ENCODE results near the gene CSMD2.

CSMD2 gene

DNA sequence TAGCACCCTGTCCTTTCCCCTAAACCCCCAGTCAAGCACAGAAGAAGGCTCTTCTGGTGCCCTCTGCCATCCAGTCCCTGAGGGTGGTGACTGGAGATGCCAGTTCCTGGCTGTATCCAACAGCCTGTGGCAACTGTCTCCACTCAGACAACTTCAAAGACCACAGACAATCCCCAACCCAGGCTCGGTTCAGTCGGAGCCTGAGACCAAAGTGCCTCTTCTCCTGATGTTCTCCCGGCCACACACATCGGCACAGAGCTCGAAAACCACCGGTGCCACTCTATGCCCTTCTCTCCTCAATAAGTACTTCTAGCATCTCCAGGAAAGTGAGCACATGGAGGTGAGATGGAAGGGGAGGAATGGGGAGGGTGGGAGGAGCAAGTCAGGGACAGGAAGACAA, 340.7 kb downstream of the CSMD2 start (continued):
- TF ChIP-seq, protein P1, sequence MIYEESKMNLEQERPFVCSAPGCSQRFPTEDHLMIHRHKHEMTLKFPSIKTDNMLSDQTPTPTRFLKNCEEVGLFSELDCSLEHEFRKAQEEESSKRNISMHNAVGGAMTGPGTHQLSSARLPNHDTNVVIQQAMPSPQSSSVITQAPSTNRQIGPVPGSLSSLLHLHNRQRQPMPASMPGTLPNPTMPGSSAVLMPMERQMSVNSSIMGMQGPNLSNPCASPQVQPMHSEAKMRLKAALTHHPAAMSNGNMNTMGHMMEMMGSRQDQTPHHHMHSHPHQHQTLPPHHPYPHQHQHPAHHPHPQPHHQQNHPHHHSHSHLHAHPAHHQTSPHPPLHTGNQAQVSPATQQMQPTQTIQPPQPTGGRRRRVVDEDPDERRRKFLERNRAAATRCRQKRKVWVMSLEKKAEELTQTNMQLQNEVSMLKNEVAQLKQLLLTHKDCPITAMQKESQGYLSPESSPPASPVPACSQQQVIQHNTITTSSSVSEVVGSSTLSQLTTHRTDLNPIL (CRISPR knock-in tag; IDR thresholded peaks at IDR 0.05; ENCODE audit: low read depth), result no peak
- no peak for TF ChIP-seq RARB (CRISPR knock-in tag; IDR thresholded peaks at IDR 0.05)
- TF ChIP-seq GLIS3 (CRISPR knock-in tag; IDR thresholded peaks at IDR 0.05), result no peak
- no peak for TF ChIP-seq ZNF565 (CRISPR knock-in tag; conservative IDR thresholded peaks at IDR 0.05; ENCODE audit: low read depth)

GRCh38 chr1:33823830-33824229, 341.2 kb downstream of the CSMD2 start:
- TF ChIP-seq ZC3H10 (CRISPR knock-in tag; IDR thresholded peaks at IDR 0.05) (no peak), ZNF8 (CRISPR knock-in tag; IDR thresholded peaks at IDR 0.05) (no peak), ISL1 (CRISPR knock-in tag; IDR thresholded peaks at IDR 0.05) (no peak), RARB (CRISPR knock-in tag; IDR thresholded peaks at IDR 0.05) (no peak), PPARA (CRISPR knock-in tag; IDR thresholded peaks at IDR 0.05; ENCODE audit: borderline replicate concordance) (no peak), OSR1 (CRISPR knock-in tag; IDR thresholded peaks at IDR 0.05) (no peak), CSDC2 (CRISPR knock-in tag; IDR thresholded peaks at IDR 0.05) (no peak), POU6F1 (CRISPR knock-in tag; IDR thresholded peaks at IDR 0.05; ENCODE audit: borderline replicate concordance, low read depth) (no peak)
- TF ChIP-seq, protein P2, sequence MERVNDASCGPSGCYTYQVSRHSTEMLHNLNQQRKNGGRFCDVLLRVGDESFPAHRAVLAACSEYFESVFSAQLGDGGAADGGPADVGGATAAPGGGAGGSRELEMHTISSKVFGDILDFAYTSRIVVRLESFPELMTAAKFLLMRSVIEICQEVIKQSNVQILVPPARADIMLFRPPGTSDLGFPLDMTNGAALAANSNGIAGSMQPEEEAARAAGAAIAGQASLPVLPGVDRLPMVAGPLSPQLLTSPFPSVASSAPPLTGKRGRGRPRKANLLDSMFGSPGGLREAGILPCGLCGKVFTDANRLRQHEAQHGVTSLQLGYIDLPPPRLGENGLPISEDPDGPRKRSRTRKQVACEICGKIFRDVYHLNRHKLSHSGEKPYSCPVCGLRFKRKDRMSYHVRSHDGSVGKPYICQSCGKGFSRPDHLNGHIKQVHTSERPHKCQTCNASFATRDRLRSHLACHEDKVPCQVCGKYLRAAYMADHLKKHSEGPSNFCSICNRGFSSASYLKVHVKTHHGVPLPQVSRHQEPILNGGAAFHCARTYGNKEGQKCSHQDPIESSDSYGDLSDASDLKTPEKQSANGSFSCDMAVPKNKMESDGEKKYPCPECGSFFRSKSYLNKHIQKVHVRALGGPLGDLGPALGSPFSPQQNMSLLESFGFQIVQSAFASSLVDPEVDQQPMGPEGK (CRISPR knock-in tag; IDR thresholded peaks at IDR 0.05; ENCODE audit: borderline replicate concordance), result no peak
- TF ChIP-seq, protein P1 (CRISPR knock-in tag; IDR thresholded peaks at IDR 0.05; ENCODE audit: low read depth), result no peak
- TF ChIP-seq, protein P3, sequence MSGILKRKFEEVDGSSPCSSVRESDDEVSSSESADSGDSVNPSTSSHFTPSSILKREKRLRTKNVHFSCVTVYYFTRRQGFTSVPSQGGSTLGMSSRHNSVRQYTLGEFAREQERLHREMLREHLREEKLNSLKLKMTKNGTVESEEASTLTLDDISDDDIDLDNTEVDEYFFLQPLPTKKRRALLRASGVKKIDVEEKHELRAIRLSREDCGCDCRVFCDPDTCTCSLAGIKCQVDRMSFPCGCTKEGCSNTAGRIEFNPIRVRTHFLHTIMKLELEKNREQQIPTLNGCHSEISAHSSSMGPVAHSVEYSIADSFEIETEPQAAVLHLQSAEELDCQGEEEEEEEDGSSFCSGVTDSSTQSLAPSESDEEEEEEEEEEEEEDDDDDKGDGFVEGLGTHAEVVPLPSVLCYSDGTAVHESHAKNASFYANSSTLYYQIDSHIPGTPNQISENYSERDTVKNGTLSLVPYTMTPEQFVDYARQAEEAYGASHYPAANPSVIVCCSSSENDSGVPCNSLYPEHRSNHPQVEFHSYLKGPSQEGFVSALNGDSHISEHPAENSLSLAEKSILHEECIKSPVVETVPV (CRISPR knock-in tag; IDR thresholded peaks at IDR 0.05), result no peak
- ATAC-seq, result no peak

GRCh38 chr1:33823401-33823800, 341.6 kb downstream of the CSMD2 start:
- ATAC-seq, result no peak
- no peak for TF ChIP-seq TOX (CRISPR knock-in tag; IDR thresholded peaks at IDR 0.05; ENCODE audit: borderline replicate concordance)
- no peak for TF ChIP-seq ARNTL (CRISPR knock-in tag; IDR thresholded peaks at IDR 0.05; ENCODE audit: borderline replicate concordance, low read depth)
- TF ChIP-seq ISL1 (CRISPR knock-in tag; IDR thresholded peaks at IDR 0.05), result no peak
- TF ChIP-seq, protein P4, sequence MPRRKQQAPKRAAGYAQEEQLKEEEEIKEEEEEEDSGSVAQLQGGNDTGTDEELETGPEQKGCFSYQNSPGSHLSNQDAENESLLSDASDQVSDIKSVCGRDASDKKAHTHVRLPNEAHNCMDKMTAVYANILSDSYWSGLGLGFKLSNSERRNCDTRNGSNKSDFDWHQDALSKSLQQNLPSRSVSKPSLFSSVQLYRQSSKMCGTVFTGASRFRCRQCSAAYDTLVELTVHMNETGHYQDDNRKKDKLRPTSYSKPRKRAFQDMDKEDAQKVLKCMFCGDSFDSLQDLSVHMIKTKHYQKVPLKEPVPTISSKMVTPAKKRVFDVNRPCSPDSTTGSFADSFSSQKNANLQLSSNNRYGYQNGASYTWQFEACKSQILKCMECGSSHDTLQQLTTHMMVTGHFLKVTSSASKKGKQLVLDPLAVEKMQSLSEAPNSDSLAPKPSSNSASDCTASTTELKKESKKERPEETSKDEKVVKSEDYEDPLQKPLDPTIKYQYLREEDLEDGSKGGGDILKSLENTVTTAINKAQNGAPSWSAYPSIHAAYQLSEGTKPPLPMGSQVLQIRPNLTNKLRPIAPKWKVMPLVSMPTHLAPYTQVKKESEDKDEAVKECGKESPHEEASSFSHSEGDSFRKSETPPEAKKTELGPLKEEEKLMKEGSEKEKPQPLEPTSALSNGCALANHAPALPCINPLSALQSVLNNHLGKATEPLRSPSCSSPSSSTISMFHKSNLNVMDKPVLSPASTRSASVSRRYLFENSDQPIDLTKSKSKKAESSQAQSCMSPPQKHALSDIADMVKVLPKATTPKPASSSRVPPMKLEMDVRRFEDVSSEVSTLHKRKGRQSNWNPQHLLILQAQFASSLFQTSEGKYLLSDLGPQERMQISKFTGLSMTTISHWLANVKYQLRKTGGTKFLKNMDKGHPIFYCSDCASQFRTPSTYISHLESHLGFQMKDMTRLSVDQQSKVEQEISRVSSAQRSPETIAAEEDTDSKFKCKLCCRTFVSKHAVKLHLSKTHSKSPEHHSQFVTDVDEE (CRISPR knock-in tag; IDR thresholded peaks at IDR 0.05), result no peak
- TF ChIP-seq ZFP3 (CRISPR knock-in tag; IDR thresholded peaks at IDR 0.05), result no peak
- TF ChIP-seq ZNF8 (CRISPR knock-in tag; IDR thresholded peaks at IDR 0.05), result no peak
- no peak for TF ChIP-seq ZNF70 (CRISPR knock-in tag; IDR thresholded peaks at IDR 0.05)

DNA sequence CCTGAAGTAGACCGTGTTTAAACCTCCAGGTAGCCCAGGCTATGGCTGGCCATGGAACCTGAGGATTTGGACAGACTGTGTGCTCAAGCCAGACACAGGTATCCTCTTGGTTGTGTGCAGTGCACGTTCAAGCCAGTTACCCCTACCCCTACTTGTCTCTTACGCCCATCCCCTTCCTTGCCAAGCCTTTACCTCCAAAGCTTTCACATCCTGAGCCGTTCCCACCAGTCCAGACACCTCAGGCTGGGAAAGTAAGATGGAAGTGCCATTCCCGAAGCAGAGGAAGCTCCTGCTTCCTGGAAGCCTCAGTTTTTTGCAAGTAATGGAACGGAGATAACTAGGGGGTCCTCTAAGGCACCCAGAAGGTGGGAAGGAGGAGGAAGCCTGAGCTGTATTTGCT, 342.6 kb downstream of the CSMD2 start:
- TF ChIP-seq RARB (CRISPR knock-in tag; IDR thresholded peaks at IDR 0.05) (no peak), ZFP30 (CRISPR knock-in tag; IDR thresholded peaks at IDR 0.05) (no peak)
- no peak for ATAC-seq

Measured in SK-N-SH treated with all-trans-retinoic acid at 6 μM for 48 hours (cell line).